ENCODE data around the gene SOWAHB. TPM values are rescaled to one million over a fixed set of nuclear protein-coding genes. Genes with fewer than 3 reads are reported as not detected.

The SOWAHB gene
- total RNA-seq, 2 experiments from 2014 or later: not detected

- POLR2A ChIA-PET: no interaction called here
- H3K9me2 ChIP-seq (ENCODE audit: insufficient read depth, low read length): no peaks in the 10 kb centered on the region
- no peak overlapping the region for H2AFZ ChIP-seq (ENCODE audit: low read length)
- H3K36me3 ChIP-seq (ENCODE audit: insufficient read depth, low read length): no peaks in the 10 kb centered on the region
- no peaks in the 10 kb centered on the region for H3K79me2 ChIP-seq (ENCODE audit: insufficient read depth, low read depth, low read length)
- no peaks in the 10 kb centered on the region for H3K9me3 ChIP-seq (ENCODE audit: low read length)
- DNase-seq (ENCODE audit: low spot score): no peak
- intact Hi-C loops (cut with micrococcal nuclease; ENCODE audit: unreplicated experiment): no loop called here
- CTCF ChIA-PET (ENCODE audit: unreplicated experiment): no interaction called here
- no TSS peak for BruUV-seq (replicated peaks)
- no peaks in the 10 kb centered on the region for H3K4me1 ChIP-seq (ENCODE audit: insufficient read depth, low read length, poor library complexity, severe bottlenecking)
- TF ChIP-seq CTCF (conservative IDR thresholded peaks at IDR 0.05; ENCODE audit: low read length): no peak
- no peak for TF ChIP-seq EZH2phosphoT487 (IDR thresholded peaks at IDR 0.05; ENCODE audit: borderline replicate concordance, low read depth, low read length)
- H3K4me2 ChIP-seq (ENCODE audit: low read length): no peak overlapping the region
- no peak overlapping the region for H3K27ac ChIP-seq (ENCODE audit: low read depth, low read length, poor library complexity, severe bottlenecking)
- no peak overlapping the region for H3K4me3 ChIP-seq (ENCODE audit: low read depth, low read length, poor library complexity, severe bottlenecking)
- no peaks in the 10 kb centered on the region for H4K20me1 ChIP-seq (ENCODE audit: insufficient read depth, low read length)
These were observed 39.6 kb downstream of the SOWAHB start for GRCh38 chr4:76858319-76858718.

- CTCF ChIA-PET (ENCODE audit: unreplicated experiment): no interaction called here
- Histone ChIP-seq H3K4me2 (ENCODE audit: low read length) (no peak overlapping the region), H3K79me2 (ENCODE audit: insufficient read depth, low read depth, low read length) (no peaks in the 10 kb centered on the region), H3K4me3 (ENCODE audit: low read depth, low read length, poor library complexity, severe bottlenecking) (no peak overlapping the region), H4K20me1 (ENCODE audit: insufficient read depth, low read length) (no peaks in the 10 kb centered on the region), H3K36me3 (ENCODE audit: insufficient read depth, low read length) (no peaks in the 10 kb centered on the region), H3K9me3 (ENCODE audit: low read length) (no peaks in the 10 kb centered on the region), H3K27ac (ENCODE audit: low read depth, low read length, poor library complexity, severe bottlenecking) (no peak overlapping the region), H3K4me1 (ENCODE audit: insufficient read depth, low read length, poor library complexity, severe bottlenecking) (no peaks in the 10 kb centered on the region), H3K9me2 (ENCODE audit: insufficient read depth, low read length) (no peaks in the 10 kb centered on the region), H2AFZ (ENCODE audit: low read length) (no peak overlapping the region)
- no TSS peak for BruUV-seq (replicated peaks)
- intact Hi-C loops (cut with micrococcal nuclease; ENCODE audit: unreplicated experiment): no loop called here
- TF ChIP-seq EZH2phosphoT487 (IDR thresholded peaks at IDR 0.05; ENCODE audit: borderline replicate concordance, low read depth, low read length): no peak
- TF ChIP-seq CTCF (conservative IDR thresholded peaks at IDR 0.05; ENCODE audit: low read length): no peak
- DNase-seq (ENCODE audit: low spot score): no peak
- POLR2A ChIA-PET: no interaction called here
These were observed 40.9 kb downstream of the SOWAHB start for GRCh38 chr4:76857074-76857409.

GRCh38 chr4:76856243-76857073 lies 41.5 kb downstream of the SOWAHB start:
- TF ChIP-seq EZH2phosphoT487 (IDR thresholded peaks at IDR 0.05; ENCODE audit: borderline replicate concordance, low read depth, low read length) (no peak), CTCF (conservative IDR thresholded peaks at IDR 0.05; ENCODE audit: low read length) (no peak)
- ChIA-PET CTCF (ENCODE audit: unreplicated experiment) (no interaction called here), POLR2A (no interaction called here)
- H3K36me3 ChIP-seq (ENCODE audit: insufficient read depth, low read length): no peaks in the 10 kb centered on the region
- DNase-seq (ENCODE audit: low spot score): no peak
- no peaks in the 10 kb centered on the region for H3K9me2 ChIP-seq (ENCODE audit: insufficient read depth, low read length)
- intact Hi-C loops (cut with micrococcal nuclease; ENCODE audit: unreplicated experiment): no loop called here
- no peaks in the 10 kb centered on the region for H3K4me1 ChIP-seq (ENCODE audit: insufficient read depth, low read length, poor library complexity, severe bottlenecking)
- no TSS peak for BruUV-seq (replicated peaks)
- no peaks in the 10 kb centered on the region for H3K79me2 ChIP-seq (ENCODE audit: insufficient read depth, low read depth, low read length)
- H3K9me3 ChIP-seq (ENCODE audit: low read length): no peaks in the 10 kb centered on the region
- H3K27ac ChIP-seq (ENCODE audit: low read depth, low read length, poor library complexity, severe bottlenecking): no peak overlapping the region
- no peak overlapping the region for H2AFZ ChIP-seq (ENCODE audit: low read length)
- no peaks in the 10 kb centered on the region for H4K20me1 ChIP-seq (ENCODE audit: insufficient read depth, low read length)
- no peak overlapping the region for H3K4me2 ChIP-seq (ENCODE audit: low read length)
- H3K4me3 ChIP-seq (ENCODE audit: low read depth, low read length, poor library complexity, severe bottlenecking): no peak overlapping the region

Measured in OCI-LY7 (cell line).